Keratinocyte (primary cell): ENCODE measurements around the gene RGS9. TPM values are rescaled to one million over a fixed set of nuclear protein-coding genes. Genes with fewer than 3 reads are reported as not detected.

Experiments
- DNase-seq: peaks from one replicate; pipeline ENCODE4 v3.0.0-alpha.2; 2011; ENCODE audit warnings: low read depth, missing footprints, low spot score
- FAIRE-seq: peaks from 2 replicates; lab custom pipeline; 2011; peaks lifted over from hg19 to GRCh38; lab: Jason Lieb, UNC
- H2AFZ ChIP-seq: 2 replicates; pipeline ENCODE4 v1.6.0; 2012; ENCODE audit warnings: low read length, control low read depth, inconsistent platforms; ENCODE audit not compliant: control insufficient read depth
- H3K27ac ChIP-seq: 2 replicates; pipeline ENCODE4 v1.5.1; 2011; ENCODE audit warnings: low read length; ENCODE audit not compliant: control insufficient read depth, insufficient read depth
- H3K27me3 ChIP-seq: 3 replicates; pipeline ENCODE4 v1.6.0; 2011; ENCODE audit warnings: low read length; ENCODE audit not compliant: control insufficient read depth, insufficient read depth; ENCODE audit errors: extremely low read depth
- H3K36me3 ChIP-seq, 2 experiments: 2 replicates in 1 of 2; 3 replicates in 1 of 2; pipeline ENCODE4 v1.5.1; 2011; ENCODE audit warnings: low read length in 2 of 2, mild to moderate bottlenecking in 1 of 2; ENCODE audit not compliant: control insufficient read depth in 2 of 2, insufficient read depth in 2 of 2; ENCODE audit errors: extremely low read depth in 1 of 2
- H3K4me1 ChIP-seq: 3 replicates; pipeline ENCODE4 v1.5.1; 2011; ENCODE audit warnings: low read length; ENCODE audit not compliant: control insufficient read depth, insufficient read depth; ENCODE audit errors: extremely low read depth
- H3K4me2 ChIP-seq: 3 replicates; pipeline ENCODE4 v1.6.0; 2011; ENCODE audit warnings: low read depth, low read length; ENCODE audit not compliant: control insufficient read depth, insufficient read depth; ENCODE audit errors: extremely low read depth
- H3K4me3 ChIP-seq, 3 experiments: fragments of 200-600 bp in 1 of 3; sonication (generic) in 1 of 3; 2 replicates in 2 of 3; 3 replicates in 1 of 3; pipeline ENCODE4 v1.5.1; 2011 to 2016; ENCODE audit warnings: low read length in 3 of 3, mild to moderate bottlenecking in 3 of 3, control low read depth in 2 of 3, inconsistent platforms in 1 of 3, low read depth in 1 of 3, mixed read lengths in 1 of 3, mixed run types in 1 of 3, moderate library complexity in 1 of 3; ENCODE audit not compliant: control insufficient read depth in 2 of 3, insufficient read depth in 2 of 3; ENCODE audit errors: extremely low read depth in 1 of 3
- H3K79me2 ChIP-seq: 2 replicates; pipeline ENCODE4 v1.6.0; 2012; ENCODE audit warnings: low read length; ENCODE audit not compliant: control insufficient read depth, insufficient read depth
- H3K9ac ChIP-seq: 3 replicates; pipeline ENCODE4 v1.6.0; 2011; ENCODE audit warnings: low read length; ENCODE audit not compliant: control insufficient read depth, insufficient read depth; ENCODE audit errors: extremely low read depth
- H3K9me1 ChIP-seq: 3 replicates; pipeline ENCODE4 v1.6.0; 2011; ENCODE audit warnings: low read length; ENCODE audit not compliant: control insufficient read depth, insufficient read depth; ENCODE audit errors: extremely low read depth
- H3K9me3 ChIP-seq: 2 replicates; pipeline ENCODE4 v1.5.1; 2012; ENCODE audit warnings: low read depth, low read length; ENCODE audit not compliant: control insufficient read depth
- H4K20me1 ChIP-seq: 3 replicates; pipeline ENCODE4 v1.6.0; 2011; ENCODE audit warnings: low read length; ENCODE audit not compliant: control insufficient read depth, insufficient read depth; ENCODE audit errors: extremely low read depth
- EZH2 ChIP-seq: IDR thresholded peaks from one replicate; pipeline ENCODE4 v1.6.1; 2012; ENCODE audit warnings: inconsistent platforms, mild to moderate bottlenecking, low read length, moderate library complexity
- dilution Hi-C: fragments of 300-500 bp; cut with MboI; formaldehyde crosslinking; loops from one replicate; pipeline ENCODE4 v1.7.0; 2020; ENCODE audit warnings: low sequenced_read_pairs; ENCODE audit not compliant: extremely low pct_ligation_motif_present
- polyA plus RNA-seq, 5 experiments: library from polyadenylated mRNA; depleted of rRNA in 3 of 5; stranded (reverse) in 3 of 5; stranded (forward) in 1 of 5; unstranded in 1 of 5; fragments of >200 nt; gene quantifications; 1 replicate in 1 of 5; 2 replicates in 3 of 5; 3 replicates in 1 of 5; pipeline versions ENCODE4 v1.2.1 to v1.2.3, GENCODE V29; 2011 to 2012; ENCODE audit warnings: missing spikeins in 2 of 5, low read depth in 1 of 5, low replicate concordance in 1 of 5
- TF ChIP-seq, protein P1 (sequence below), 3 experiments: IDR thresholded peaks in 1 of 3; conservative IDR thresholded peaks in 1 of 3; optimal IDR thresholded peaks in 1 of 3; 2 replicates in 2 of 3; 3 replicates in 1 of 3; pipeline versions ENCODE3 to v1.5.1; 2011; ENCODE audit warnings: low read length in 3 of 3, mild to moderate bottlenecking in 3 of 3, moderate library complexity in 2 of 3, control low read depth in 1 of 3, inconsistent platforms in 1 of 3; ENCODE audit not compliant: insufficient read depth in 2 of 3; ENCODE audit errors: extremely low read depth in 1 of 3

The RGS9 gene
- polyA plus RNA-seq, 1 donor (not counting 4 experiments of a cell fraction or from before 2014, with no cell fraction given) = 4.8 TPM

- no peak for TF ChIP-seq EZH2
- Histone ChIP-seq H3K27me3 (peaks cover 2% of the 10 kb centered on the region), H3K9me1 (no peaks in the 10 kb centered on the region), H3K36me3 (no peaks in the 10 kb centered on the region), H3K9me3 (no peaks in the 10 kb centered on the region), H3K79me2 (no peaks in the 10 kb centered on the region), H2AFZ (no peak overlapping the region), H3K4me3 (no peak overlapping the region), H4K20me1 (no peaks in the 10 kb centered on the region), H3K9ac (no peak overlapping the region), H3K4me1 (peaks cover 7% of the 10 kb centered on the region), H3K27ac (no peak overlapping the region), H3K4me2 (no peak overlapping the region)
- dilution Hi-C loops = no loop called here
- FAIRE-seq = no peak
- DNase-seq = no peak
Measured at GRCh38 chr17:65160516-65160915, 23.3 kb downstream of the RGS9 start.

DNA sequence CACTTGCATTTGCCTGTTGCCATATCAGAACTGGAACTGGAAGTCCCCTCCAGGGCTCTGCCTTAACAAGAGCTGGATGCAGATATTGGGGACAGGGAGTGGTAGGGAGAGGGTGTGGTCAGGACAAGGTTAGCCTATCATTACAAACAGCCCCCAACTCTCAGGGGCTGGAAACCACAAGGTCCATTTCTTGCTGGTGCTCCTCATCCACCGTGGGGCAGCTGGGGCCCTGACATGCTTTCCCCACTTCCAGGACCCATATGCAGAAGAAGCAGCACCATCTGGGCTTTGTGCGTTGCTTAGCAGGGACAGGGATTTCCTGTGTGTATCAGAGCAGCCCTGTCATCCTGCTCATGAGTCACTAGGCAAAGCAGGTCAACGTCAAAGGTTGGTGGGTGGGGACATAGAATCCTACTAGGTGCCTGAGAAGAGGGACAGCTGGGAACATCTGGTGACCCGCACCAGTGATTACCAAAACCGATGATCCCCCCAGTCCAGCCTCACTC lies 26.9 kb downstream of the RGS9 start:
- FAIRE-seq = peak; percentile 64
- Histone ChIP-seq H3K9me1 (no peaks in the 10 kb centered on the region), H2AFZ (no peak overlapping the region), H3K79me2 (no peaks in the 10 kb centered on the region), H3K9me3 (no peaks in the 10 kb centered on the region), H3K4me1 (peaks cover 7% of the 10 kb centered on the region), H3K9ac (no peak overlapping the region), H3K4me3 (no peak overlapping the region), H4K20me1 (no peaks in the 10 kb centered on the region), H3K27ac (no peak overlapping the region), H3K36me3 (no peaks in the 10 kb centered on the region), H3K4me2 (no peak overlapping the region), H3K27me3 (peaks cover 2% of the 10 kb centered on the region)
- DNase-seq = no peak
- TF ChIP-seq, protein P1, sequence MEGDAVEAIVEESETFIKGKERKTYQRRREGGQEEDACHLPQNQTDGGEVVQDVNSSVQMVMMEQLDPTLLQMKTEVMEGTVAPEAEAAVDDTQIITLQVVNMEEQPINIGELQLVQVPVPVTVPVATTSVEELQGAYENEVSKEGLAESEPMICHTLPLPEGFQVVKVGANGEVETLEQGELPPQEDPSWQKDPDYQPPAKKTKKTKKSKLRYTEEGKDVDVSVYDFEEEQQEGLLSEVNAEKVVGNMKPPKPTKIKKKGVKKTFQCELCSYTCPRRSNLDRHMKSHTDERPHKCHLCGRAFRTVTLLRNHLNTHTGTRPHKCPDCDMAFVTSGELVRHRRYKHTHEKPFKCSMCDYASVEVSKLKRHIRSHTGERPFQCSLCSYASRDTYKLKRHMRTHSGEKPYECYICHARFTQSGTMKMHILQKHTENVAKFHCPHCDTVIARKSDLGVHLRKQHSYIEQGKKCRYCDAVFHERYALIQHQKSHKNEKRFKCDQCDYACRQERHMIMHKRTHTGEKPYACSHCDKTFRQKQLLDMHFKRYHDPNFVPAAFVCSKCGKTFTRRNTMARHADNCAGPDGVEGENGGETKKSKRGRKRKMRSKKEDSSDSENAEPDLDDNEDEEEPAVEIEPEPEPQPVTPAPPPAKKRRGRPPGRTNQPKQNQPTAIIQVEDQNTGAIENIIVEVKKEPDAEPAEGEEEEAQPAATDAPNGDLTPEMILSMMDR (optimal IDR thresholded peaks at IDR 0.05 in 1 of 3, IDR thresholded peaks at IDR 0.05 in 1 of 3, conservative IDR thresholded peaks at IDR 0.05 in 1 of 3; ENCODE audit: extremely low read depth in 1 of 3, insufficient read depth in 2 of 3, low read length in 3 of 3) = no peak
- TF ChIP-seq EZH2 = no peak
- dilution Hi-C loops = no loop called here

DNA sequence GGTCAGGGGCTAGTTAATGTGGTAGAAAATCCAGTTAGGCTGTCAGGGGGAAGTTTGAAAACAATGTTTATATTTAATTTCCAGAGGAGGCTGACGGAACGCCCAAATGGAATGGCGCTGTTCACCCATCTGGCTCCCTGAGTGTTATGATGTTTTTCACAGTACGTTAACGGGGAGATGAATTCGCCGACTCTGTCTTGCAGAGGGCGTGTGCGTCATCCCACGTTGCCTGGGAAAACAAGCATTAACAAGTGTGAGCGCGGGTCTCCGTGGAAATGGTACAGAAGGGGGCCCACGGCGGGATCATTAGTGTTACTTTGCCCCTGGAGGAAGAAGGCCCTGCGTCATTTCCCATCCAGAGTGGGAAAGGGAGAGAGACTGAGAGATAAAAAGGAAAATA lies 29.6 kb downstream of the RGS9 start:
- Histone ChIP-seq H4K20me1 (no peaks in the 10 kb centered on the region), H3K9me3 (no peaks in the 10 kb centered on the region), H3K4me1 (peaks cover 7% of the 10 kb centered on the region), H3K4me2 (no peak overlapping the region), H3K27me3 (peaks cover 4% of the 10 kb centered on the region), H3K4me3 (no peak overlapping the region), H3K27ac (no peak overlapping the region), H3K9ac (no peak overlapping the region), H3K79me2 (no peaks in the 10 kb centered on the region), H3K36me3 (no peaks in the 10 kb centered on the region), H2AFZ (no peak overlapping the region), H3K9me1 (no peaks in the 10 kb centered on the region)
- DNase-seq (no peak), FAIRE-seq (no peak)
- TF ChIP-seq, protein P1 (optimal IDR thresholded peaks at IDR 0.05 in 1 of 3, IDR thresholded peaks at IDR 0.05 in 1 of 3, conservative IDR thresholded peaks at IDR 0.05 in 1 of 3; ENCODE audit: extremely low read depth in 1 of 3, insufficient read depth in 2 of 3, low read length in 3 of 3) = no peak
- TF ChIP-seq EZH2 = no peak
- dilution Hi-C loops = no loop called here
